ENCODE results near the gene ABCC9.

GRCh38 chr12:21763531-21763930 lies 177.7 kb downstream of the ABCC9 start:
- TF ChIP-seq CTCF (IDR thresholded peaks at IDR 0.05) = no peak
- TF ChIP-seq SIN3A (IDR thresholded peaks at IDR 0.05; ENCODE audit: borderline replicate concordance, low read depth, low read length) = no peak
- TF ChIP-seq POLR2AphosphoS5 (IDR thresholded peaks at IDR 0.05; ENCODE audit: low read depth, low read length) = no peak
- no peak for TF ChIP-seq REST (IDR thresholded peaks at IDR 0.05; ENCODE audit: low read depth, low read length)
- TF ChIP-seq RAD21 (IDR thresholded peaks at IDR 0.05; ENCODE audit: low read length) = no peak
- no peak for TF ChIP-seq MAX (IDR thresholded peaks at IDR 0.05; ENCODE audit: low read depth)
- TF ChIP-seq USF2 (IDR thresholded peaks at IDR 0.05; ENCODE audit: borderline replicate concordance, low read depth, low read length) = no peak
- no peak for TF ChIP-seq EZH2phosphoT487 (IDR thresholded peaks at IDR 0.05; ENCODE audit: borderline replicate concordance, low read depth)
- no peak for TF ChIP-seq RXRA (IDR thresholded peaks at IDR 0.05; ENCODE audit: borderline replicate concordance, low read depth)
- TF ChIP-seq GABPA (IDR thresholded peaks at IDR 0.05; ENCODE audit: low read depth) = no peak
- no peak for TF ChIP-seq TAF1 (IDR thresholded peaks at IDR 0.05; ENCODE audit: borderline replicate concordance, low read depth, low read length)
- no peak for TF ChIP-seq MXI1 (IDR thresholded peaks at IDR 0.05; ENCODE audit: low read depth, low read length)
